Measurements from ENCODE around the gene KAZN.

The KAZN gene

DNA sequence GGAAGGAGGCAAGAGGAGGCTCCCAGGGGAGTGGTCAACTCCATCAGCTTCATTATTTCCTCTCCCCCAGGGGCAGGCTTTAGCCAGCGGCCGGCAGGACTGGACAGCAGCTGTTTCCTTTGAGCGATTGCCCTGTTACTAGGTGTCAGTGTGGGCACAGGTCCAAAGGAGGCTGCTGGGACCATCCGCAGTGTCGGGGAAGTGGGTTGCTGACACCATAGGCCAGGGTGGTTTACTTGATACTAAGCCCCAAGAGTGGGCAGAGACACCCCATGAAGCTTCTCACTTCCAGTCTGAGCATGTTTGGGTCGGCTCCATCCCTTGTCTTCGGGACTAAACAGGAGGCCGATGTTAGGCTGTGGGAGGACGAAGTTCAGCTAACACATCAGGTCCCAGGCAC, 63.6 kb downstream of the KAZN start:
- H3K79me2 ChIP-seq (ENCODE audit: control insufficient read depth, low read length) = no peaks in the 10 kb centered on the region
- TF ChIP-seq, protein P1, sequence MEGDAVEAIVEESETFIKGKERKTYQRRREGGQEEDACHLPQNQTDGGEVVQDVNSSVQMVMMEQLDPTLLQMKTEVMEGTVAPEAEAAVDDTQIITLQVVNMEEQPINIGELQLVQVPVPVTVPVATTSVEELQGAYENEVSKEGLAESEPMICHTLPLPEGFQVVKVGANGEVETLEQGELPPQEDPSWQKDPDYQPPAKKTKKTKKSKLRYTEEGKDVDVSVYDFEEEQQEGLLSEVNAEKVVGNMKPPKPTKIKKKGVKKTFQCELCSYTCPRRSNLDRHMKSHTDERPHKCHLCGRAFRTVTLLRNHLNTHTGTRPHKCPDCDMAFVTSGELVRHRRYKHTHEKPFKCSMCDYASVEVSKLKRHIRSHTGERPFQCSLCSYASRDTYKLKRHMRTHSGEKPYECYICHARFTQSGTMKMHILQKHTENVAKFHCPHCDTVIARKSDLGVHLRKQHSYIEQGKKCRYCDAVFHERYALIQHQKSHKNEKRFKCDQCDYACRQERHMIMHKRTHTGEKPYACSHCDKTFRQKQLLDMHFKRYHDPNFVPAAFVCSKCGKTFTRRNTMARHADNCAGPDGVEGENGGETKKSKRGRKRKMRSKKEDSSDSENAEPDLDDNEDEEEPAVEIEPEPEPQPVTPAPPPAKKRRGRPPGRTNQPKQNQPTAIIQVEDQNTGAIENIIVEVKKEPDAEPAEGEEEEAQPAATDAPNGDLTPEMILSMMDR (IDR thresholded peaks at IDR 0.05; ENCODE audit: low read depth, low read length, poor library complexity, severe bottlenecking) = no peak
- TF ChIP-seq EZH2phosphoT487 (IDR thresholded peaks at IDR 0.05; ENCODE audit: borderline replicate concordance, low read length) = no peak
- no peaks in the 10 kb centered on the region for H3K36me3 ChIP-seq (ENCODE audit: control insufficient read depth, low read length)
- peak overlapping the region; percentile 71 for H3K27ac ChIP-seq (ENCODE audit: low read depth, low read length)
- H3K4me2 ChIP-seq (ENCODE audit: low read length) = peak overlapping the region; percentile 42; the same call in 1 of the 2 replicates
- no peaks in the 10 kb centered on the region for H3K9me2 ChIP-seq (replicated peaks; ENCODE audit: control insufficient read depth, low read length)
- H3K27me3 ChIP-seq (ENCODE audit: control insufficient read depth, low read length) = no peaks in the 10 kb centered on the region
- peak overlapping the region; percentile 36 for H3K4me3 ChIP-seq (ENCODE audit: low read length)
- no peaks in the 10 kb centered on the region for H3K9me3 ChIP-seq (ENCODE audit: control insufficient read depth, insufficient read depth, low read length)
- no peaks in the 10 kb centered on the region for H4K20me1 ChIP-seq (ENCODE audit: control insufficient read depth, insufficient read depth, low read depth, low read length)
- H3F3A ChIP-seq (ENCODE audit: control insufficient read depth, insufficient read depth) = peaks cover 3% of the 10 kb centered on the region
- H3K4me1 ChIP-seq (ENCODE audit: control insufficient read depth, low read length) = peaks cover 55% of the 10 kb centered on the region

DNA sequence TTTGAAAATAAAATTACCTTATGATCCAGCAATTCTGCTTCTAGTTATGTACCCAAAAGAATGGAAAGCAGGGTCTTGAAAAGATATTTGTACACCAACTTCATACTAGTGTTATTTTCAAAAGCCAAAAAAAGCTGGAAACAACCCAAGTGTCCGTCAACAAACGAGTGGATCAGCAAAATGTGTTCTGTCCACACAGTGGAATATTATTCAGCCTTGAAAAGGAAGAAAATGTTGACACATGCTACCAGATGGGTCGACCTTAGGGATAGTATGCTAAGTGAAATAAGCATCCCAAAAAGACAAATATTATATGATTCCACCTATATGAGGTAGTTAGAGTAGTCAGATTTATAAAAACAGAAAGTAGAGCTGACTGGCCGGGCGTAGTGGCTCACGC, 65.3 kb downstream of the KAZN start:
- H3K79me2 ChIP-seq (ENCODE audit: control insufficient read depth, low read length) = no peaks in the 10 kb centered on the region
- TF ChIP-seq, protein P1 (IDR thresholded peaks at IDR 0.05; ENCODE audit: low read depth, low read length, poor library complexity, severe bottlenecking) = no peak
- no peak for TF ChIP-seq EZH2phosphoT487 (IDR thresholded peaks at IDR 0.05; ENCODE audit: borderline replicate concordance, low read length)
- H3K36me3 ChIP-seq (ENCODE audit: control insufficient read depth, low read length) = no peaks in the 10 kb centered on the region
- H3K27ac ChIP-seq (ENCODE audit: low read depth, low read length) = no peak overlapping the region
- peaks cover 66% of the 10 kb centered on the region for H3K4me1 ChIP-seq (ENCODE audit: control insufficient read depth, low read length)
- no peak overlapping the region for H3K4me3 ChIP-seq (ENCODE audit: low read length)
- H3K4me2 ChIP-seq (ENCODE audit: low read length) = no peak overlapping the region
- no peaks in the 10 kb centered on the region for H3K9me3 ChIP-seq (ENCODE audit: control insufficient read depth, insufficient read depth, low read length)
- H3K9me2 ChIP-seq (replicated peaks; ENCODE audit: control insufficient read depth, low read length) = no peaks in the 10 kb centered on the region
- no peaks in the 10 kb centered on the region for H4K20me1 ChIP-seq (ENCODE audit: control insufficient read depth, insufficient read depth, low read depth, low read length)
- H3F3A ChIP-seq (ENCODE audit: control insufficient read depth, insufficient read depth) = peaks cover 10% of the 10 kb centered on the region
- no peaks in the 10 kb centered on the region for H3K27me3 ChIP-seq (ENCODE audit: control insufficient read depth, low read length)

DNA sequence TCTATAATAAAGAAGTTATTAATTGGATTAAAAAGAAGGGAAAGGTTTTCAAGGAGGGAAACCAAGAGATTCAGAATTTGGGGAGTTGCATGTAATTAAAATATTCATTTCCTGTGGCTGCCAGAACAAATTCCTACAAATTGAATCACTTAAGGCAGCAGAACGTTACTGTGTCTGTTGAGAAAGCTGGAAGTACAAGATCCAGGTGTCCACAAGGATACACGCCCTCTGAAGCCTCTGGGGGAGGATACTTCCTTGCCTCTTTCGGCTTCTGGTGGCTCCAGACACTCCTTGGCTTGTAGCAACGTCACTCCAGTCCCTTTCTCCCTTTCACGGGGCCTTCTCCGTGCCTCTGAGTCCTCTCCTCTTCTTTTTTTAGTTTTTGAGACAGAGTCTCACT, 67.9 kb downstream of the KAZN start:
- Histone ChIP-seq H3K4me3 (ENCODE audit: low read length) (no peak overlapping the region), H4K20me1 (ENCODE audit: control insufficient read depth, insufficient read depth, low read depth, low read length) (no peaks in the 10 kb centered on the region), H3K4me1 (ENCODE audit: control insufficient read depth, low read length) (peaks cover 68% of the 10 kb centered on the region), H3K79me2 (ENCODE audit: control insufficient read depth, low read length) (no peaks in the 10 kb centered on the region), H3K9me2 (replicated peaks; ENCODE audit: control insufficient read depth, low read length) (no peaks in the 10 kb centered on the region), H3K36me3 (ENCODE audit: control insufficient read depth, low read length) (no peaks in the 10 kb centered on the region), H3K27ac (ENCODE audit: low read depth, low read length) (no peak overlapping the region; the same call in 1 of the 2 replicates), H3F3A (ENCODE audit: control insufficient read depth, insufficient read depth) (peaks cover 16% of the 10 kb centered on the region), H3K4me2 (ENCODE audit: low read length) (no peak overlapping the region), H3K9me3 (ENCODE audit: control insufficient read depth, insufficient read depth, low read length) (no peaks in the 10 kb centered on the region), H3K27me3 (ENCODE audit: control insufficient read depth, low read length) (no peaks in the 10 kb centered on the region)
- TF ChIP-seq EZH2phosphoT487 (IDR thresholded peaks at IDR 0.05; ENCODE audit: borderline replicate concordance, low read length) = no peak
- TF ChIP-seq, protein P1 (IDR thresholded peaks at IDR 0.05; ENCODE audit: low read depth, low read length, poor library complexity, severe bottlenecking) = no peak
